ENCODE data around the gene CIB1. TPM values are rescaled to one million over a fixed set of nuclear protein-coding genes. Genes with fewer than 3 reads are reported as not detected.
"Not testable (repeated sequence)": the region's sequence is repeated elsewhere in the genome, so short reads cannot be mapped to it uniquely, and the experiment has no call there.

The CIB1 gene
- 40.0 and 47.2 TPM in 2 replicates for total RNA-seq (2014; rRNA removed; shearing (Covaris generic))
- 48.2 and 65.3 TPM in 2 replicates for polyA plus RNA-seq (2015; cell fraction: cytosol; rRNA removed)
- 30.6 and 39.1 TPM in 2 replicates for polyA plus RNA-seq (2015; cell fraction: nucleus; rRNA removed)

- peak; percentile 95 for DNase-seq (ENCODE audit: low read depth, low spot score)
- in situ Hi-C loops (cut with HindIII; ENCODE audit: low pct_unique_long_range_greater_than_20kb, low sequenced_read_pairs), result no loop called here
These were observed at the start of gene CIB1 for GRCh38 chr15:90233387-90234095. Gene CIB1, minus strand, starts transcription at chr15:90233941. Its CDS starts 56 bp downstream, at chr15:90233885.

- in situ Hi-C loops (cut with HindIII; ENCODE audit: low pct_unique_long_range_greater_than_20kb, low sequenced_read_pairs); DNase-seq (ENCODE audit: low read depth, low spot score): not testable (repeated sequence)
These were observed 47.9 kb upstream of the CIB1 start for GRCh38 chr15:90281637-90282036.

GRCh38 chr15:90280743-90281142 lies 47.0 kb upstream of the CIB1 start:
- in situ Hi-C loops (cut with HindIII; ENCODE audit: low pct_unique_long_range_greater_than_20kb, low sequenced_read_pairs); DNase-seq (ENCODE audit: low read depth, low spot score): not testable (repeated sequence)

- in situ Hi-C loops (cut with HindIII; ENCODE audit: low pct_unique_long_range_greater_than_20kb, low sequenced_read_pairs); DNase-seq (ENCODE audit: low read depth, low spot score): not testable (repeated sequence)
These were observed 44.7 kb upstream of the CIB1 start for GRCh38 chr15:90278467-90278866.

GRCh38 chr15:90271459-90272166 lies 37.9 kb upstream of the CIB1 start:
- in situ Hi-C loops (cut with HindIII; ENCODE audit: low pct_unique_long_range_greater_than_20kb, low sequenced_read_pairs), result no loop called here
- no peak for DNase-seq (ENCODE audit: low read depth, low spot score)

- no peak for DNase-seq (ENCODE audit: low read depth, low spot score)
- in situ Hi-C loops (cut with HindIII; ENCODE audit: low pct_unique_long_range_greater_than_20kb, low sequenced_read_pairs), result no loop called here
These were observed 36.9 kb upstream of the CIB1 start for GRCh38 chr15:90270502-90271150.

GRCh38 chr15:90268415-90268814 lies 34.7 kb upstream of the CIB1 start:
- in situ Hi-C loops (cut with HindIII; ENCODE audit: low pct_unique_long_range_greater_than_20kb, low sequenced_read_pairs), result no loop called here
- DNase-seq (ENCODE audit: low read depth, low spot score), result no peak

GRCh38 chr15:90266485-90266884 lies 32.7 kb upstream of the CIB1 start:
- in situ Hi-C loops (cut with HindIII; ENCODE audit: low pct_unique_long_range_greater_than_20kb, low sequenced_read_pairs), result no loop called here
- no peak for DNase-seq (ENCODE audit: low read depth, low spot score)

- in situ Hi-C loops (cut with HindIII; ENCODE audit: low pct_unique_long_range_greater_than_20kb, low sequenced_read_pairs), result no loop called here
- DNase-seq (ENCODE audit: low read depth, low spot score), result peak; percentile 60
These were observed 32.3 kb upstream of the CIB1 start for GRCh38 chr15:90266061-90266431.

GRCh38 chr15:90265271-90266060 lies 31.7 kb upstream of the CIB1 start, which contains the start of gene NGRN:
Gene NGRN, plus strand, starts transcription at chr15:90265672. Its CDS starts 41 bp downstream, at chr15:90265713.
- DNase-seq (ENCODE audit: low read depth, low spot score), result peak; percentile 93
- in situ Hi-C loops (cut with HindIII; ENCODE audit: low pct_unique_long_range_greater_than_20kb, low sequenced_read_pairs), result no loop called here

- DNase-seq (ENCODE audit: low read depth, low spot score), result peak; percentile 15
- in situ Hi-C loops (cut with HindIII; ENCODE audit: low pct_unique_long_range_greater_than_20kb, low sequenced_read_pairs), result no loop called here
These were observed 30.9 kb upstream of the CIB1 start for GRCh38 chr15:90264671-90265070.

GRCh38 chr15:90262426-90262825 lies 28.7 kb upstream of the CIB1 start:
- in situ Hi-C loops (cut with HindIII; ENCODE audit: low pct_unique_long_range_greater_than_20kb, low sequenced_read_pairs), result no loop called here
- DNase-seq (ENCODE audit: low read depth, low spot score), result no peak

- no peak for DNase-seq (ENCODE audit: low read depth, low spot score)
- in situ Hi-C loops (cut with HindIII; ENCODE audit: low pct_unique_long_range_greater_than_20kb, low sequenced_read_pairs), result no loop called here
These were observed 28.1 kb upstream of the CIB1 start for GRCh38 chr15:90261811-90262210.

GRCh38 chr15:90260731-90261130 lies 27.0 kb upstream of the CIB1 start:
- DNase-seq (ENCODE audit: low read depth, low spot score); in situ Hi-C loops (cut with HindIII; ENCODE audit: low pct_unique_long_range_greater_than_20kb, low sequenced_read_pairs): not testable (repeated sequence)

- in situ Hi-C loops (cut with HindIII; ENCODE audit: low pct_unique_long_range_greater_than_20kb, low sequenced_read_pairs), result no loop called here
- DNase-seq (ENCODE audit: low read depth, low spot score), result no peak
These were observed 25.8 kb upstream of the CIB1 start for GRCh38 chr15:90259524-90259923.

GRCh38 chr15:90257776-90258175 lies 24.0 kb upstream of the CIB1 start:
- DNase-seq (ENCODE audit: low read depth, low spot score), result no peak
- in situ Hi-C loops (cut with HindIII; ENCODE audit: low pct_unique_long_range_greater_than_20kb, low sequenced_read_pairs), result no loop called here

GRCh38 chr15:90249203-90249863 lies 15.6 kb upstream of the CIB1 start, which contains the start of gene TTLL13:
Gene TTLL13, plus strand, starts transcription at chr15:90249556. Its CDS starts 1,075 bp downstream, at chr15:90250631.
- DNase-seq (ENCODE audit: low read depth, low spot score), result peak; percentile 90

More at GRCh38 chr15:90249203-90249863, 15.6 kb upstream of the CIB1 start, which contains the start of gene TTLL13:
- in situ Hi-C loops (cut with HindIII; ENCODE audit: low pct_unique_long_range_greater_than_20kb, low sequenced_read_pairs), result no loop called here
